ENCODE results near the gene SPPL2B.
"Not testable (repeated sequence)": the region's sequence is repeated elsewhere in the genome, so short reads cannot be mapped to it uniquely, and the experiment has no call there.

Gene SPPL2B

DNA sequence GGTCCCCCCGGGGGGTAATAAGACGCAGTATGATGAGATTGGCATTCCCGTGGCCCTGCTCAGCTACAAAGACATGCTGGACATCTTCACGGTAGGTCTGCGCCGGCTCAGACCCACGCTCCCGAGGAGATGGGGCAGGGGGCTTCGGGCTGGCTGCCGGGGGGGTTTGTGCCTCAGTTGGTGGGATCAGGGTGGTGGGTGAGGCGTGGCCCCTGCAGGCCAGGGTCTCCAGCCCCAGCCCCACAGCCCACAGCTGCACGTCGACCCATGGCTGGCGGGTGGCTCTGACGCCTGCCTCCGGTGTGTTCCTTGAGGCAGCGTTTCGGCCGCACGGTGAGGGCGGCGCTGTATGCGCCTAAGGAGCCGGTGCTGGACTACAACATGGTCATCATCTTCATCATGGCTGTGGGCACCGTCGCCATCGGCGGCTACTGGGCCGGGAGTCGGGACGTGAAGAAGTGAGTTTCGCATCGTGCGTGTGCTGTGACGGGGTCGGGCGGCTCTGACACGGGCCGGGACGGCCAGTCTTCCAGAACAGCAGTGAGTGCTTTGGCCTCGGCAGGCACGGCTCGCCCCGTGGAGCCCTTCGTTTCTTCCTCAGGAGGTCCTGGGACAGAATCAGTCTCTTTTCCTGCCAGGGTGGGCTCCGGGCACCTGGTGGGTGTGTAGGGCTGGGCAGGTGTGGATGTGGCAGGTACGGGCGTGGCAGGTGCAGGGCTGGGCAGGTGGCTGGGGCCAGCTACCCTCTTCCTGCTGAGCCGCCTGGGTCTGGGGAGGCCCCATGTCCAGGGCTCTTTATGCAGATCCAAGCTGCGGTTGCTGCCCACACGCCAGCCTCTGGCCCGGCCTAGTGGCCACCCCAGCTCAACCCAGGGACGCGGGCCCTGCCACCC lies 10.5 kb downstream of the SPPL2B start:
- no peak for FAIRE-seq

DNA sequence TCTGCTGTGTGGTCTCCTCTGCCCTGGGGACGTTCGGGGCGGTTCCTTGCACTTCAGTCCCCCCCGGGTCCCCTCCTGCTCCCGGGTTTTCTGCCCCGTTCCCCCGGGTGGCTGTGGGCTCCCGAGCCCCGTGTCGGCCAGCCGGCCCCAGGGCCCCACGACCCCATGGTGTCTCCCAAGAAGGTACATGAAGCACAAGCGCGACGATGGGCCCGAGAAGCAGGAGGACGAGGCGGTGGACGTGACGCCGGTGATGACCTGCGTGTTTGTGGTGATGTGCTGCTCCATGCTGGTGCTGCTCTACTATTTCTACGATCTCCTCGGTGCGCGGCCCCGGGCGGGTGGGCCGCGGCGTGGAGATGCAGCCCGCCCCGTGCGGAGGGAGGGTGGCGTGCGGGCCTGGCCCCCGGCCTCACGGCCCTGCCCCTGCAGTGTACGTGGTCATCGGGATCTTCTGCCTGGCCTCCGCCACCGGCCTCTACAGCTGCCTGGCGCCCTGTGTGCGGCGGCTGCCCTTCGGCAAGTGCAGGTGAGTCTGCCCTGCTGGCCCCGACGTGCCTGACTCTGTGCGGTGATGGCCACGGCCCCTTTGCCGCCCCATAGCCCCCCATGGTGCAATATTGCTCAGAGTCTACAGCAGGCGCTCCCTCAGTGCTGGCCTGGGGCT lies 11.3 kb downstream of the SPPL2B start:
- no peak for FAIRE-seq

DNA sequence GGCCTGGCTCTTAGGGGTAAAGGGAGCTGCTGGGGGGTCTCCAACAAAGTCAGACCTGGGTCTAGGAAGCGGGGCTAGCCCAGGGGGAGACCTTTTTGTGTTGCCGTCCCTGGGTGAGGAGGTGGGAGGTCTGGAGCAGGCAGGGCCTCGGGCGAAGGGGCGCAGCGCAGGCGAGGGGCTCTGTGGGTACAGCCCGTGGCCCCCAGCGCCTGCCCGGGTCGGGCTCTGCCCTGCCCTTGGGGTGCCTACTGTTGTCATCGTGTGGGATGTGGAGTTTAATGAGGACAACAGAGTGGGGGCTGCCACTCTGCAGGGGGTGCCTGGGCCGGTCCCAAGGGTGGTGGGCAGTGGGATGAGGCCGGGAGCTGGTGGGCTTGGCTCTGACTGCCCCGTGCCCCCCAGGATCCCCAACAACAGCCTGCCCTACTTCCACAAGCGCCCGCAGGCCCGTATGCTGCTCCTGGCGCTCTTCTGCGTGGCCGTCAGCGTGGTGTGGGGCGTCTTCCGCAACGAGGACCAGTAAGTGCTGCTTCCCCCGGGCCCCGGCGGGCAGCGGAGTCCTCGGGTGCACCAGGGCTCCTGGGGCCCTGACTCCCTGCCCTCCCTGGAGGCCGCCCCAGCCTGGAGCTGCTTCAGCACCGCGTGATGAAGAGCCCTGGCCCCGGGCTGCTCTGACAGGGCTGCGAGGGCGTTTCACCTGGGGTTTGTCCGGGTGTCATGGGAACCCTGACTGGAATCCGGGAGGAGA lies 12.2 kb downstream of the SPPL2B start:
- FAIRE-seq: no peak

DNA sequence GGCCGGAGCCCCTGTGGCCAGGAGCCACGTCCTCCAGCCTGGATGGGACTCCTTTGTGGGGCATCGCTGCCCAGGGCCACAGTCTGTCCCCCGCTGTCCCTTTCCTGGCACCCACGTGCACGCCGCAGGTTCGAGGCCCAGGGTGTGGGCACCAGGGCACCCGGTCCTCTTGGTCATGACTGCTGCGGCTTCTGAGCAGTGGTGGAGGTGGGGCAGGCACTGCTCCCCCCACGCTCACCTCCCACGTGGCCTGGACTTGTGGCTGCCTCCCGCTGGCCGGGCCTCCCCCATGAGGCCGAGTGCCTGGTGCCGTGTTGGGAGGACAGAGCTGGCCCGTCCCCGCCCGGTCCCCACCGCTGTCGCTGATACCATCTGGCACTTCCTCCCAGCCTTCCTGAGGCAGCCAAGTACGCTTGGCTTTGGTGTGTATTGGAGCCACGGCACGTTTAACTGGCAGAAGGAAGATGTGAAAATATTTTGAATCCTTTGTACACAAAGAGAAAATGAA lies 12.8 kb downstream of the SPPL2B start:
- no peak for FAIRE-seq

DNA sequence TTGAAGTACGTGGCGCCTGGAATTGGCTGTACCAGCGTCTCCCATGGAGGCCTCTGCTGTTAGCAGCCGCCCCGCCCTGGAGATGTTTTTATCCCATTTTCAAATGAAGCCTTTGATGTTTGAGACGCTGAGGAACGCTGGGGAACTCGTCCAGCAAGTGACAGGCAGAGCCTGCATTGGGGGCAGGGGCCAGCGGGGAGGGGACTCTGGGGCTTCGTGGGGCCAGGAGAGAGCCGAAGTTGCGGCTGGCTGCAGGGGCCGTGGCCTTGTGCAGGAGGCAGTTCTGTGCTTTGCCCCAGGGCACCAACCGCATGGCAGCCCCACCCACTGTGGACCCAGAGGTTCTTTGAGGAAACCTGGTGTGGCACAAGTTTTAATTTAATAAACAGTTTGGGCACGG lies 13.5 kb downstream of the SPPL2B start:
- FAIRE-seq: no peak

DNA sequence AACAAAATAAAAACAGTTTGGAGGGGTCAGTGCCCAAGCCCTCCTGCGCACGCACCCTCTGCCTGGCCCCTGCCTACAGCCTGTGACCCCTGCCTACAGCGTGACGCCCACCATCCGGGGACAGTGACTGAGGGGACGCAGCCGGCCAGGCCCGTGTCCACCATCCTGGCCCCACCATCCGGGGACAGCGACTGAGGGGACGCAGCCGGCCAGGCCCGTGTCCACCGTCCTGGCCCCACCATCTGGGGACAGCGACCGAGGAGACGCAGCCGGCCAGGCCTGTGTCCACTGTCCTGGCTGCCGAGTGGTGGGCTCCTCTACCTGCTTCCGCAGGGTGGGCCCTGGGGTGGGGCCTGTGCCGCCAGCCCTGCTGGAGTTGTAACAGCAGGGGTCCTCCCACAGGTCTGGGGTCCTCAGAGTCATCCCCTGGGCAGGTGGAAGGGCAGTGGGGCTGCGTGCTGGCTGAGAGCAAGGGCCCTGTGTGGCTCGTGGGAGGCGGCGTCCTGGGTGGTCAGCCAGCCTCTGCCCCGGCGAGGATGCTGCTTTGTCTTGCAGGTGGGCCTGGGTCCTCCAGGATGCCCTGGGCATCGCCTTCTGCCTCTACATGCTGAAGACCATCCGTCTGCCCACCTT lies 14.3 kb downstream of the SPPL2B start:
- no peak for FAIRE-seq

DNA sequence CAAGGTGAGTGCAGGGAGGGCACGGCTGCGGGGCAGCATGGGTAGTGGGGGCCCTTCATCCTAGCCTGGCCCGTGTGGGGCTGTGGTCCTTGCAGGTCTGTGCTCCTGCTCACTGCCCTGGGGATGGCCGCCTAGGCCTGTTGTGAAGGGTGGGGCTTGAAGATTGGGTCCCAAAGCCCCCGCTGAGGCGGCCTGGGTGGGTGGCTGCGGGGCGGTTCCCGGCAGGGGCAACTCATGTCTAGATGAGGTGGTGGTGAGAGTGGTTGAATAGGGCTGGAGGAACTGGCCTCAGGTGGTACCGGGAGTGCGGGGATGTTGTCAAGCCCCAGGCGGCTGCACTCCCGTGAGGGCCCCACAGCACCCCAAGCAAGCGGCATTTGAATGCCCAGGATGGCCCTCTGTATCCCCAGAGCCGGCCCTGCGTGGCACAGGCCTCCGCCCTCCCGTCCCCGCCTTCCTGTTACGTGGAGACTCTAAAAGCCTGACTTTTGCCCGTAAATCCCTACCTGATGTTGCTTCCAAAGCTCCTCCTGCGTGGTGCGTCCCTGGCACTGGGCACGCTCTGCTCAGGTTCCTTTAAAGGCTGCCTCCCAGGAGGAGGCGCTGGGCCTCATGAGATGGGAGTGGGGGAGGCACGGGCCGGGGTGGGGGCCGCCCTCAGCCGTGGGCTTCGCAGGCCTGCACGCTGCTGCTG lies 15.0 kb downstream of the SPPL2B start:
- no peak for FAIRE-seq

DNA sequence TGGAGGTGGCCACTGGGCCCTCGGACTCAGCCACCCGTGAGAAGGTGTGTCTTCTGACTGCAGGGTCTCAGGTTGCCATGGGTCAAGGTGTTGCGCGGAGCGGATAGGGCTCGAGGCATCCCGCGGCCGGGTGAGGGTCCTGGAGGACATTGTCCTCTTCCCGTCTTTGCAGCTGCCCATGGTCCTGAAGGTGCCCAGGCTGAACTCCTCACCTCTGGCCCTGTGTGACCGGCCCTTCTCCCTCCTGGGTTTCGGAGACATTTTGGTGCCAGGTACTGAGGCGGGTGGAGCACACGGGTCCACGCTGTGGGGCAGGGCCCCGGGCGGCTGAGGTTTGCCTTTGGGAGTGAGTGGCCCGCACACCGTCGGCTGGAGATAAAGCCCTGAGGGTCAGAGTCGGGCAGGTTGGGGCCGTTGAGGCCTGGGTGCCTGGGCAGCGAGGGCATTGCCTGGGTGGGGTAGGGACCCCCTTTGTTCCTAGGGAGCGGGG lies 15.9 kb downstream of the SPPL2B start:
- FAIRE-seq: no peak

DNA sequence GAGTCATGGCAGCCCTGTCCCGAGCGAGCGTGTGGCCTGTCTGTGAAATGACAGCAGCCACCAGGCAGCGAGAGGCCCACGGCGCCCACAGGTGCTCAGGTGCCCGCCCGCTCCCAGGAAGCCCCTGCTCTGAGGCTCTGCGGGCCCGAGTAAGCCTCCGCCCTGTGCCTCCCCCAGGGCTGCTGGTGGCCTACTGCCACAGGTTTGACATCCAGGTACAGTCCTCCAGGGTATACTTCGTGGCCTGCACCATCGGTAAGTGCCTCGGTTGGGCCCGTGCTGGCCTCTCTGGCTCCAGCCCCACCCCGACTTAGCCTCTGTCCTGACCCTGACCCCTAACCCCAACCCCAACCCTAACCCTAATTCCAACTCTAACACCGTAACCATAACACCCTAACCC lies 16.6 kb downstream of the SPPL2B start:
- FAIRE-seq: no peak

DNA sequence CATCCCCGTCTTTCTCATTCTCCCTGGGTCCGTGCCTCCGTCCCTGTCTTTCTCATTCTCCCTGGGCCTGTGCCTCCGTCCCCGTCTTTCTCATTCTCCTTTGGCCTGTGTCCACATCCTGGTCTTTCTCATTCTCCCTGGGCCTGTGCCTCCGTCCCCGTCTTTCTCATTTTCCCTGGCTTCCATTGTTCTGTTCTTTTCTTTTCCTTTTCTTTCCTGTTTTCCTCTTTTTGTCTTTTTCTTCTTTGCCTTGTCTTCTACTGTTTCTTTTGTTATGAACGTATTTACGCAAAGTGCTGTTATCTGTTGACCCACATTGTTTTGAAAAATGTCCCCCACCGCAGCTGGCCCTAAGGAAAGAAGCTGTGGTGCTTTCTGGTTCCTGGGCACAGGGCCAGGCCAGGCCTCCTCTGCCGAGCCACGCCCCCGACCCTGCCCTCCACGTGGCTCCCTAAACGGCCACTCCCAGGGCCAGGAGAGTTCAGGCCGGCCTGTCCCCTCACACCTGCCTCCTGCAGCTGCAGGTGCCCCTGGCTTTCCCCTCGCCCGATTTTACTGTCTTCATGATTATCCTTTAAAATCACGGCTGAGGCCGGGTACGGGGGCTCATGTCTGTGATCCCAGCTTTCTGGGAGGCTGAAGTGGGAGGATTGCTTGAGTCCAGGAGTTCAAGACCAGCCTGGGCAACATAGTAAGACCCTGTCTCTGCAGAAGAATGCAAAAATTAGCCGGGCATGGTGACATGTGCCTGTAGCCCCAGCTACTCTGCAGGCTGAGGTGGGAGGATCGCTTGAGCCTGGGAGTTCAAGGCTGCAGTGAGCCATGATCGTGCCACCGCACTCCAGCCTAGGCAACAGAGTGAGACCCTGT lies 17.5 kb downstream of the SPPL2B start:
- no peak for FAIRE-seq

DNA sequence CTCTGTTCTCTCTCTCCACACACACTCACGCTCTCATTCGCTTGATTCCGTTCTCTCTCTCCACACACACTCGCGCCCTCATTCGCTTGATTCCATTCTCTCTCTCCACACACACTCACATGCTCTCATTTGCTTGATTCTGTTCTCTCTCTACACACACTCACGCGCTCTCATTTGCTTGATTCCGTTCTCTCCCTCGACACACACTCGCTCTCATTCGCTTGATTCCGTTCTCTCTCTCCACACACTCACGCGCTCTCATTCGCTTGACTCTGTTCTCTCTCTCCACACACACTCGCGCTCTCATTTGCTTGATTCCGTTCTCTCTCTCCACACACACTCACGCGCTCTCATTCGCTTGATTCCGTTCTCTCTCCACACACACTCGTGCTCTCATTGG lies 21.3 kb downstream of the SPPL2B start:
- not testable (repeated sequence) for FAIRE-seq

DNA sequence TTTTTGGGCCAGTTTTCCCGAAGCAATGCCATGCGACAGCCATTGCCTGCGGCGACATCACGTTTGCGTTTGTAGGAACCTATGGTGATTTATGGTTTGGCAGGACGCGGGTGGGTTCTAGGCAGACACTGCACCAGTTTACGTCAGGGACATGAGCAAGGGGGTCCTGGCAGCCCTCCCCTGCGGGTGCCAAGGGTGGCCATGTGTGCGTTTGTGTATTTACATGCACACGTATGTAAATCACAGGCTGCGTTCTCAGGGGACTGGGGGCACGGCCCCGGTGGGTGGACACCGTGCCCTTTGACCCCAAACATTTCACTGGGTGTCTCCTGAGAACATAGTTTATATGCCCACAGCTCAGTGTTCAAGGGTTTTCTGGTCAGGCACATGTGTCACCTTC lies 22.2 kb downstream of the SPPL2B start:
- no peak for FAIRE-seq

DNA sequence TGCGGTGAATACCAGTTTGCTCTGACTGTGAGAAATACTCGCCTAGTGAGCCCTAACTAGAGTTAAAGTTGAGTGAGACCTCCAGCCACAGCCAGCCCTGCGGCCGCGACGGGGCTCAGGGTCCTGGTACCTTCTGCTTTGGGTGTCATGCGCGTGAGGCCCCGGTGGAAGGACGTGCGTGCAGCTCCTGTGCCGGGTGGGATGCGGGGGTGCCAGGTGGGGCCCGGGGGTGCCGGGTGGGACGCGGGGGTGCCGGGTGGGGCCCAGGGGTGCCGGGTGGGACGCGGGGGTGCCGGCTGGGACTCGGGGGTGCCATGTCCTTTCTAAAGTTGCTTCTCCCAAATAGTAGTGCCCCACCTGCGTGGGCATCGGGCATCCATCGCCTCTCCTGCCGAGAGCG lies 23.1 kb downstream of the SPPL2B start:
- no peak for FAIRE-seq

DNA sequence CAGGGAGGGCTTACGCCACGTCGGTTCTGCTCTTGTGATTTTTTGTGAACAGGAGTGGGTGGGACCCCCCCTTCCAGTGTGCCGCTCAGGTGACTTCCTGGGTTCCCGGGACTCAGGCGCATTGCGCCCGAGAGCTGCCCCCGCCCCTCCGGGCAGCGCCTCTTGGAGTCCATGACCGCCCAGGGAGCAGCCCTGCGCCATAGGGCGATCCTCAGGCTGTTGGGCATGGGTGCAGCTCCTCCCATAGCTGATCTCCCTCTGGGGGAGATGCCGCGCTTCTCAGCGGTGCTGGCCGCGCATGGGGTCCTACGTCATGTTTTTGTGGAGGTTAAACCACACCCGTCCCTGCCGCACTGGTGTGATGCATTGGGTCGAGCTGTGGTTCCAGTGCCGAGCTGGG lies 23.6 kb downstream of the SPPL2B start:
- no peak for FAIRE-seq

DNA sequence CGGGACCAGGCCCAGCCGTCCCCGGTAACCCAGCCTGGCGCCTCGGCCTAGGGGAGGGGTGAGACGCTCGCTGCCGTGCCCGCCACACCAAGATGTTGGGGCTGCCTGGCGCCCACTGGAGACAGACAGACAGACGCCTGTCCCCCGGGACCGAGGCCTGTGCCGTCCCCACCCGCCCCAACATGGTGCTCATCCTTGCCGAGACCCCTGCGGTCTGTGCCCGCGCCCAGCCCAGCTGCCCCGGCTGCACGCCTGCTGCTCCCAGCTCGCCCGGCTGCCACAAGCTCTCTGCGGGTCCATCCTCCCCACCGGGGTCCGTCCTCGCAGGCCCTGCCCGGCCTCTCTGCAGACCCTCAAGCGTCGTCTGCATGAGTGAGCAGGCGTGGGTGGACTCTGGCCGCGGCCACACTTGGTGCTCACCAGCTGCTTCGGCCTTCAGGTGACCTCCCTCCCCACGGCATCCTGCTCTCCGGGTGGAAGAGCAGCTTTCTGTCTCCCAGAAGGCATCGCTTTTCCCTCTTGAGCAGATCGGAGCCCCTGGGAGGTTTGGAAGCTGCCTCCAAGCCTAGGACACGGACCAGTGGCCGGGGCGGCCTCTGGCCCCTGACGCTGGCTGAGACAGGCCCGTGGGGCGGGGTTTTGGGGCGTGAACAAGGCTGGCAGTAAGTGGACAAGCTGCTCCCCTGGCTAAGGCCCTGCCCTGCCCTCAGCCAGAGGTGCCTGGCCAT lies 24.8 kb downstream of the SPPL2B start:
- FAIRE-seq: no peak

DNA sequence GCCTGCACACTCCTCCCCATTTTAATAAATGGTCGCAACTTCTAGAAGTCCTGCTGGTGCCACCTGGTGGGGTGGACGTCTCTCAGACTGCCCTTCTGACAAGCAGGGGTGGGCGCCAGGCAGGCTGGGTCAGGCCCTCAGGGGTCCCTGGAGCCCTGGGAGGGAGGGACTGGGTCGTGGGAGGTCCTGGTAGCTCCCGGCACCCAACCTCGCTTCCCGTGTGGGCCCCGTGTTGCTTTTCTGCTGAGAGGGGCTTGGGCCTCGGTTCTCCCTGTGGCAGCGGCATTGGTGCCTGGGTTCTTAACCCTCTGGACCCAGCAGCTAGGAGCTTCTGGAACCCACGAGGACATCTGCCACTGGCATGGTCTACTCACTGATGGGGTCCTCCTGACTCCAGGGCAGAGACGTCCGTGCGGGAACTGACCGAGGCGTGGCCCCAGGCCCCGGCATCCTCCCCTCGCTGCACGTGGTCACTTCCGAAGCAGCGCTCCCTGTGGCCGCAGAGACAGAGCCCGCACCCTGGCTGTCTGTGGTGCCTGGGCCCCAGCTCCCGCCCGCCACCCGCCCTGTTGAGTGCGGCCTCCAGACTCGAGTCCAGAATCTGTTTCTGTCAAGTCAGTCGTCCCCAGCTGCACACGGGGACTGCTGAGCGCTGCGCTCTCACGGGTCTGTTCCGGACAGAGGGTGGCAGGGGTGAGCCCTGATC lies 25.6 kb downstream of the SPPL2B start:
- no peak for FAIRE-seq

DNA sequence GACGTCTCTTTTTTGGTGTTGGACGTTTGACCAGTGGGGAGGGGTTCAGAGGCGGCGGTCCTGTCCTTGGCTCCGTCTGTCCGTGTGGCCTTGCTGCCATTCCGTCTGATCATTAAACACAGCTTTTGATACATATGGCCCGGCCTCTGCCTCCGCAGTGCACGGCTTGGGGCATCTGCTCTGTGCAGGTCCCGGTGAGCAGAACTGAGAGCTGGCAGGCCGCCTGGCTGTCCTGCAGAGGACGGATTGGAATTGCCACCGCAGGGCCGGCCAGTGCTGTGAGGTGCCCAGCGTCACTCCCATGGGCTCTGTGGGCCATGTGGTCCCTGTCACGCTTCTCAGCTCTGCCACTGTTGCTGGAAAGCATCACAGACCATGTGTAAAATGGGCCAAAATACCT lies 26.2 kb downstream of the SPPL2B start:
- no peak for FAIRE-seq

DNA sequence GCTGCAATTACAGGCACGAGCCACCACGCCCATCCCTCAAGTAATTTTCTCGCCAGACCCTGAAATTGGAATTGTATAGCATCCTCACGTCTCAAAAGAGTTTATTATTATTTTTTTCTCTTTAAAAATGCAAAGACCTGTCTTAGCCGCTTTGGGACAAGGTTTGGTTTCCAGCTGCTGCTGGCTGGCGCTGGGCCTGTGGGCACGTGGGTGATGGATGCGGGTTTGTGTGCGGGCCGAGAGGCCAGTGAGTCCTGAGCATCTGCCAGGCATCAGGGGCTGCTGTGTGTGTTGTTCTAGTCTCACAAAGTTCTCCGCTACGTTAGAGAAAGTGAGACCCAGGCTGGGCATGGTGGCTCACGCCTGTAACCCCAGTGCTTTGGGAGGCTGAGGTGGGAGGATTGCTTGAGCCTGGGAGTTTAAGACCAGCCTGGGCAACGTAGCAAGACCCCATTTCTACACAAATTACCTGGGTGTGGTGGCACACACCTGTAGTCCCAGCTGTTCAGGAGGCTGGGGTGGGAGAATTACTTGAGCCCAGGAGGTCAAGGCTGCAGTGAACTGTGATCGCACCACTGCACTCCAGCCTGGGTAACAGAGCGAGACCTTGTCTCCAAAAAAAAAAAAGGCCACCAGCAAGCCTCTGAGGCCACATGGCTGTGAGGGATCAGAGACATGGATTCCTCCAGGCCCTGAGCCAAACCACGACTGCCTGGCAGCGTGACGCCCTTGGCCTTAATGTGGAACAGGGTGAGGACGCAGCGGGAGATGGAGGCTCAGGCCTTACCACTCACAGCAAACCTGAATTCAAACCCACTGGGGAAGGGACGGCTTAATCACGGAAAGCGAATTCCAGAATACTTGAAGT lies 26.9 kb downstream of the SPPL2B start:
- no peak for FAIRE-seq

Data from islet of Langerhans (tissue), 1 donor.